Measurements from ENCODE around the gene SOAT2. TPM values are rescaled to one million over a fixed set of nuclear protein-coding genes. Genes with fewer than 3 reads are reported as not detected.
"Not testable (repeated sequence)": the region's sequence is repeated elsewhere in the genome, so short reads cannot be mapped to it uniquely, and the experiment has no call there.

SOAT2 gene
- total and polyA plus RNA-seq, 11 donors, result 0.20 to 0.27 TPM; not detected in 9

GRCh38 chr12:53159195-53159839 lies 56.0 kb downstream of the SOAT2 start:
- 18 to 28% (median 20%) methylated on average over 14 of the region's 14 CpGs for WGBS, 4 donors
- DNase-seq (peak; percentile 72 to 90 (median 81)), ATAC-seq (peak; percentile 39 to 87 (median 84))
- TF ChIP-seq CTCF (IDR thresholded peaks at IDR 0.05), result peak; percentile 88 to 98 (median 94)
- no peak for TF ChIP-seq POLR2A (IDR thresholded peaks at IDR 0.05)
- H3K4me1 ChIP-seq, result peaks cover 0 to 9% (median 1%) of the 10 kb centered on the region in 12 donors
- H3K9me3 ChIP-seq, result no peaks in the 10 kb centered on the region
- intact Hi-C loops (cut with DNase I), result loop anchor here in 6 of 10 donors (1.0 to 5.0 kb wide), 8 partner anchors 19 to 128 kb away; no protein-coding TSS in a partner anchor
- H3K36me3 ChIP-seq, result peaks cover 0 to 25% (median 4%) of the 10 kb centered on the region in 9 donors
- no peaks in the 10 kb centered on the region for H3K27me3 ChIP-seq
- H3K27ac ChIP-seq, result no peak overlapping the region
- H3K4me3 ChIP-seq, result no peak overlapping the region

GRCh38 chr12:53160000-53160399 lies 56.7 kb downstream of the SOAT2 start:
- TF ChIP-seq POLR2A (IDR thresholded peaks at IDR 0.05) (no peak), CTCF (IDR thresholded peaks at IDR 0.05) (no peak)
- ATAC-seq, result peak in 1 of 4 donors; percentile 21
- Histone ChIP-seq H3K27me3 (no peaks in the 10 kb centered on the region), H3K4me3 (no peak overlapping the region), H3K27ac (no peak overlapping the region), H3K9me3 (no peaks in the 10 kb centered on the region), H3K4me1 (peaks cover 0 to 9% (median 1%) of the 10 kb centered on the region in 12 donors), H3K36me3 (peaks cover 0 to 25% (median 4%) of the 10 kb centered on the region in 9 donors)
- intact Hi-C loops (cut with DNase I), result loop anchor here in 9 of 10 donors (1.0 to 5.0 kb wide), 9 partner anchors 18 to 127 kb away; no protein-coding TSS in a partner anchor
- 82 to 91% (median 90%) methylated on average over 16 of the region's 16 CpGs for WGBS, 4 donors
- no peak for DNase-seq

- H3K4me1 ChIP-seq, result peaks cover 0 to 8% (median 1%) of the 10 kb centered on the region in 12 donors
- no peak for DNase-seq
- no peaks in the 10 kb centered on the region for H3K27me3 ChIP-seq
- H3K4me3 ChIP-seq, result no peak overlapping the region
- H3K9me3 ChIP-seq, result no peaks in the 10 kb centered on the region
- 71 to 87% (median 85%) methylated on average over 2 of the region's 2 CpGs for WGBS, 4 donors
- intact Hi-C loops (cut with DNase I), result loop anchor here in 5 of 10 donors (2.0 to 5.0 kb wide), 2 partner anchors 36 to 37 kb away; no protein-coding TSS in a partner anchor
- H3K27ac ChIP-seq, result no peak overlapping the region
- H3K36me3 ChIP-seq, result peaks cover 0 to 25% (median 4%) of the 10 kb centered on the region in 9 donors
- no peak for ATAC-seq
- TF ChIP-seq POLR2A (IDR thresholded peaks at IDR 0.05) (no peak), CTCF (IDR thresholded peaks at IDR 0.05) (no peak)
These were observed 57.4 kb downstream of the SOAT2 start for GRCh38 chr12:53160673-53161072.

GRCh38 chr12:53161119-53161911 lies 58.0 kb downstream of the SOAT2 start:
- Histone ChIP-seq H3K27me3 (no peaks in the 10 kb centered on the region), H3K4me1 (peaks cover 0 to 8% (median 0%) of the 10 kb centered on the region in 12 donors), H3K9me3 (no peaks in the 10 kb centered on the region), H3K36me3 (peaks cover 0 to 25% (median 4%) of the 10 kb centered on the region in 9 donors), H3K27ac (no peak overlapping the region), H3K4me3 (no peak overlapping the region)
- WGBS, 4 donors, result 82 to 94% (median 93%) methylated on average over 3 to 8 of the region's 8 CpGs
- DNase-seq (no peak), ATAC-seq (no peak)
- no peak for TF ChIP-seq POLR2A (IDR thresholded peaks at IDR 0.05)
- TF ChIP-seq CTCF (IDR thresholded peaks at IDR 0.05), result no peak
- intact Hi-C loops (cut with DNase I), result loop anchor here in 5 of 10 donors (2.0 to 5.0 kb wide), 2 partner anchors 35 to 36 kb away; no protein-coding TSS in a partner anchor

GRCh38 chr12:53163008-53163407 lies 59.7 kb downstream of the SOAT2 start:
- H3K4me3 ChIP-seq, DNase-seq, H3K27me3 ChIP-seq, ATAC-seq, H3K4me1 ChIP-seq, H3K27ac ChIP-seq, H3K9me3 ChIP-seq: not testable (repeated sequence)
- peaks cover 0 to 26% (median 9%) of the 10 kb centered on the region in 9 donors for H3K36me3 ChIP-seq
- 95 to 100% (median 98%) methylated on average over 2 of the region's 2 CpGs for WGBS, 4 donors
- intact Hi-C loops (cut with DNase I), result loop anchor here in 4 of 10 donors (5.0 kb wide), 1 partner anchor 34 kb away; no protein-coding TSS in a partner anchor
